Right ventricle myocardium inferior (tissue), 1 donor: ENCODE data around the gene ATG16L1. TPM values are rescaled to one million over a fixed set of nuclear protein-coding genes. Genes with fewer than 3 reads are reported as not detected.

ENCODE experiments used
- ATAC-seq: fragments of 200-7000 bp; cut with Tn5 transposase; one replicate; pipeline ENCODE4 v1.9.1; 2020; ENCODE audit warnings: mild to moderate bottlenecking, moderate library complexity
- DNase-seq: peaks from one replicate; pipeline ENCODE4 v3.0.0; 2021; ENCODE audit errors: missing footprints
- intact Hi-C: fragments of 100-400 bp; cut with DNase I; formaldehyde crosslinking; loops from one replicate; pipeline ENCODE4 v1.11.0; 2022
- total RNA-seq: library from RNA; stranded (reverse); fragmentation: NEBNext Ultra II Directional; extraction: Animal tissue kit (Norgen Biotek cat#: 25700); gene quantifications from one replicate; pipeline ENCODE4 v1.2.1, GENCODE V29; 2021
- donor health status: DM: no; HTN: yes; CAD: no; lungs with severe emphysema.

ATG16L1 gene
- total RNA-seq, 1 donor from 2014 or later = 15.4 TPM

DNA sequence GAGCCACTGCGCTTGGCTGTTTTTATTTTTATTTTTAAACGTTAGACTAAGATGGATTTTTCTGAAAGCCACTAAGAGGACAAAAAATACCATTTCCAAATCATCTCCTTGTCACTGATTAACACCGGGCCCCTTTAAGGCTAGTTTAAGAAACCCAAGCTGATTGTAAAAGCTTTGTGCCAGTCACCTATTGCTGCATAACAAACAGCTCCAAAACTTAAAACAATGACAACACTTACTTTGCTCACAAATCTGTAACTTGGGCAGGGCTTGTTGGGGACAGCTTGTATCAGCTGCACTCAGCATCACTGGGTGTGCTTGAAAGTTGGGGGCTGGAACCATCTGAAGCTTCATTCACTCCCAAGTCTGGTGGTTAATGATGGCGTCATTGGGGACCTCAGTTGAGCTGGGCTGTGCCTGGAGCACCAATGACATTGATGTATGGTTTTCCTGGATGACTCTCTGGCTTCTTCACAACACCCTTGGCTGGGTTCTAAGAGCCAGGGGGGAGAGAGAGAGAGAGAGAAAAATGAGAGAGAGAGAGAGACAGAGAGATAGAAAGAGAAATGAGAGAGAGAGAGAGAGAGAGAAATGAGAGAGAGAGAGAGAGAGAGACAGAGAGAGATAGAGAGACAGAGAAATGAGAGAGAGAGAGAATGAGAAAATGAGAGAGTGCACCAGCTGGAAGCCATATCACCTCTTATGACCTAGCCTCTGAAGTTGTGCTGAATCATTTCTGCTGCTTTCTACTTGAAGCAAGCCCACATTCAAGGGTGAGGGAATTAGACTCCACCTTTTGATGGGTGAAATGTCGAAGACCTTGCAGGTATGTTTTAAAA, 26.0 kb upstream of the ATG16L1 start:
- intact Hi-C loops = no loop called here
- DNase-seq (no peak), ATAC-seq (no peak)

DNA sequence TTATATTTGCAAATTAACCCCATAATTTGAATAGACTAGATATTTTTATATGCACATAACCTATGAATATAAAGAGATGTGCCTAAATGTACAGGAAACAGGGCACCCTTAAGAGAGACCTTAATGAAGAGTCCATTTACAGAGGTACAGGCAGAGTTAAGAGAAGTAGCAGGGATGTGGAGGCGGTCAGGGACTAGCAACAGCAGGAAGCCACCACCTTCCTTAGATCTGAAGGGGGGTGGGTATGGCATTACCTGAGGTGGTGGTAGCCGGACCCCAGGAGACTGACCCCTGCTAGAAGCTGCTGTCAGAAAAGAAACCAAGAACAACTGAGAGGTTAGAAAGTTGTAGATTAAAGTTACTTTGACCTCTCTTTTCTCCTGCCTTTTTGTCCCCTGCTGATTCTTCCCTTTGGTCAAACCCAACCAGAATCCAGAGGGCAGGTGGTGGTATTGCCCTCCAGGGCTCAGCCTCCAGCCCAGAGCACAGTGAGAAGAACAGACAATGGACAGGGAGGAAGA, 24.9 kb upstream of the ATG16L1 start:
- ATAC-seq = no peak
- DNase-seq = no peak
- intact Hi-C loops = no loop called here

DNA sequence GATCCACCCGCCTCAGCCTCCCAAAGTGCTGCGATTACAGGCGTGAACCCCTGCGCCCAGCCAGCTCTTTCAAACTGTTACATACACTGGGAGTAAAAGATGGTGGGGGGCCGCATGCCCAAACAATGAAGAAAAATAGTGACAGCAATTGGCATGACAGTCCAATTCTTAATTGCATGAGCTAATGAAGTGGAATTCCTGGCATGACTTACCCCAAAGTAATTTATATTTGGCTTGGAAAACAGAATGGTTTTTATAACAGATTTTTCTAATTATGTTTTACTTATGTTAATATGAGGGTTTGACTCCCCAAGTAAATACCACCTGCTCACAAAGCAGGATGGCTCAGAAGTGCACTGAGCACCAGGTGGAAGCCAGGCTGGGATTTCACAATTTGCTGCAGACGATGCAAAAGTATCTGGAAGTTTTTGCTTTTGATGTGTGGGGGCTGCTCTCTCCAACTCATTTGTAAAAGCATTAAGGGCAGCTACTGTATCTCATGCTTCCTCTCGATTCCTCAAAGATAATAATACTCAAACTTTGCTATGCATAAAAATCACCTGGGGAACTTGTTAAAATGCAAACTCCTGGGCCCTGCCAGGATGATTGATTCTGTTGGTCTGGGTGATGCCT, 24.0 kb upstream of the ATG16L1 start:
- DNase-seq (no peak), ATAC-seq (no peak)
- intact Hi-C loops = no loop called here

DNA sequence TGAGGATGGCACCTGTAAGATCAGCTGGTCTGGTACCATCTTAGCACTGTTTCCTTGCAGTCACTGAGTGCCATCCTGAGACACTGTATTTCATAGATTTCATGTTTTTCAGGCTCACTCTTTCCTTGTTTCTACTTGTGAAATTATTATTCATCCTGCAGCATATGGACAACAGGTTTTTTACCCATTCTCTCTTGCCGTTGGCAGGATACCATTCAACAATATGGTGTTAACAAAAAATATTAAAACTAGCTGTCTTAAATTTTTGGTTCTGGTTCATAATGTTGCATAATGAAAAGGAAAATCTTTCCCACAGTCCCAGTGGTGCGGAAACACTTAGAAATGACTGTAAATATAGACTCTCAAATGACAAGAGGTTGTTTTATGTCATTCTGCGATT, 23.1 kb upstream of the ATG16L1 start:
- ATAC-seq (no peak), DNase-seq (no peak)
- intact Hi-C loops = no loop called here

DNA sequence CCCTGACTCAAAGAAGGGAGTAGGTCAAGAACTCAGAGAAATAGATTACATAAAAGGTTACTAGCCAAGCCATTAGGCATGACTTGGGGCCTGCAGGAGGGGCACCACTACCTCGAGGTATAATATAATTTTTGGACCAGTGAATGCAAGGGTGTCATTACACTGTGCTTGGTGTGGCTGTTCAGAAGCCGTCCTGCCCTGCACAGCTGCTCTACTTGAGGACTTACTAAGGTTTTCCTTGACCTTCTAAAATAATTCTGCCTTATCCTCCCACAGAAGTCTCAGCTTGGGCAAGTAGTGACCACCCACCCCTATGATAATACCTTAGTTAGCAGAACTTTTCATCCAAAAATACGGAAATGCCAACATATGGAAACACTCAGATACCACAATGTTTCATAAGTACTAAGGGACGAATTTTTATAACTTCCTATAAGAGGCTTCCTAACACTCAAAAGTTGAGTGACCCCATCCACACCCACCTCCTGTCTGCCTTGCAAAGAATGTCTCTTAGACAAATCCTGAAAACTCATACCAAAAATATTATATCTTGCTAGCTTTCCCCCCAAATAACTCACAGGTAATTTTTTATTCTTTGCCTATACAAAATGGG, 17.7 kb upstream of the ATG16L1 start:
- DNase-seq (no peak), ATAC-seq (no peak)
- intact Hi-C loops = no loop called here

DNA sequence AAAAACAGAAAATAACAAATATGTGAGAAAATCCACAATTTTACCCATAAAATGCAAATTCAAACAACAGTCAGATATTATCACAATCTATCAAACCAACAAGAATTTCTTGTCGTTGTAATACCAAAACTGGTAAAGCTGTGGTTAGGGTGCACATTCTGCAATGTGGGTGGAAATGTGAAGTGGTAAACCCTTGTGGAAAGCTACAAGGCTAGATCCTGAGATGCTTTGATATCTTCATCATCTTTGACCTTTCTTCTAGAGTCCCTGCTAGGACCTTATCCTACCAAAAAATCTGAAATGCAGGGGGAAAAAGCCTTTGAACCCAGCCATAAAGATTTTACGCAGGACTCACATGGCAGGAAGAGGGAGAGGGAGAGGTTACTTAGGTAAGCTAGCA, 17.2 kb upstream of the ATG16L1 start:
- ATAC-seq (no peak), DNase-seq (no peak)
- intact Hi-C loops = no loop called here

DNA sequence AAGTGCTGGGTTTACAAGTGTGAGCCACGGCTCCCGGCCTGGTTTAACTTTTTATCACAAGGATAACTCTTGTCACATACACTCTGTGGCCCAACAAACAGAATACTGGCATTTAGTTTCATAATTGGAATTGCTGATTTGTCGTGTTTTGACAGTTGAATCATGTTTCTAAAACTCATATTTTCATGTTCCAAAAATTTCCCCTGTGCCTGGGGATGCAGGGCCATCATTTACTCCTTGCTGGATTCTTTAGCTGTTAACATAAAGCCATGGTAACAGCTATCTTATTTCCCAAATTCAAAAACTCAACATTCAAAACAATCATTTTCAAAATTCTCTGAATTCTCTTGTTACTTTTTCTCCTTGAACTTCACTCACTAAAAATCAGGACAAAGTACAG, 16.5 kb upstream of the ATG16L1 start:
- no peak for ATAC-seq
- intact Hi-C loops = no loop called here
- no peak for DNase-seq

DNA sequence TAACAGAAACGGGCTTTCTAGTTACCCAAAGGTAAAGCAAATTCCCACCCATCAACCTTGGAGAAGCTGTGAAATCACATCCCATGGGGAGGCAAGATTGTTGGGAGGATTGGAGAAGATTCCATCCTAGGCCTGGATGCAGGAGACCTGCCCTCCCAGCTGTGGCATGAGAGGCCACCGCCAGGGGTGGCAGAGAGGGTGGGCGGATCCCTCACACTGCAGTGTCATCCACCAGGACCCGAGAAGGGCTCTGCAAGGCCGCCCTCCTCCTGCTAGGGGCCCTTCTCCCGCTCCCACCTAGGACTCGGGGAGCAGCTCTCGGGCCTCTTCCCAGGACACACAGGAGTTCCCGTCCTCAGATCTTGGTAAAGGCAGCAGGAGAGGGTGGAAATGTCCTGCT, 15.5 kb upstream of the ATG16L1 start:
- ATAC-seq (no peak), DNase-seq (no peak)
- intact Hi-C loops = no loop called here

DNA sequence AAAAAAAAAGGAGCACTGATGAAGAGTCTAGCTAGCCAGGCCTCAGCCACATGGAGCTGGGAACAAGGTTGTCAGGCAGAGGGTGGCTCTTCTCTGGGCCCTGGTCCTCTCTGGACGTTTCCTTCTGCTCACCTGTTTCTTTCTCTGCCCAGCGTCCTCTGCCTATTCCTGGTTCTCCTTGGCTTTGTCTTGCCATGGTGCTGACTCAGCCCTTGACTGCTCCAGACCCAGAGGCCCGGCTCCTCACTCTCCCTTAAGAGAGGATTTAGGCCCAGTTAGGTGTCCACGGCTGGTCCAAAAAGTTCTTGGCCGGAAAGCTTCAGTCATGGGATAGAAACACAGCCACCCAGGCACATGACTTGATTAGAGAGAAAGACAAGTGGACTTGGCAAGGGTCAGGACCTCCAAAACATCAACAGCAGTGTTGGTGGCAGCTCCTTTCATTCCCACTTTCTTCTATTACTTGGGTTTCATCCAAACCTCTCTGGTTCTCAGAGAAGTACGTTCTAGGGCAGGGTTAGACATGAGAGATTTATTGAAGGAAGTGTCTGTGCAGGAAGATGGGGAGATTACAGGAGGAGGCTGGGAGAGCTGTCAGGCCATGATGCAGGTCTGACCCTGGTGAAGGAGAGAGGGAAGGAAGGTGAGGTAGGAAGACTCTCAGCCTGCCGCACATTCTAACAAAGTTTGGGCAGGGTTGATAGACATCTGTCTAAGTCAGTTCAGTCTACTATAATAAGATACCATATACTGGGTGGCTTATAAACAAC, 14.5 kb upstream of the ATG16L1 start:
- intact Hi-C loops = no loop called here
- DNase-seq = no peak
- no peak for ATAC-seq

DNA sequence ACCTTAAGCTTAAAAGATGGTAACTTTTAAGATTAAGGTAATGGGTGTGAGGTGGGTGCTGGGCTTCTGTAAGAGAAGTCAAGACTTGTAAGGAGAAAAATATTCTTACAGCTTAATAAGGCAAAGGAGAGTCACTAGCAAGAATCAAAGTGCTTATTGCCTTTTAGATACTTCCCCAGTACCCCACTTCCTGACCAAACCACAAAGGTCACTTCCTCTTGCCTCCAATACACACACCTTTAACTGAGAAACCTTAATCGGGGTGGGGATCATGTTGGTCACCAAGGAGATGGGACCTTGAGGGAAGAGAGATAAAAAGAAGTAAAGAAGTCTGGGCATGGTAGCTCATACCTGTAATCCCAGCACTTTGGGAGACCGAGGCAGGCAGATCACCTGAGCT, 10.6 kb upstream of the ATG16L1 start:
- DNase-seq (no peak), ATAC-seq (no peak)
- intact Hi-C loops = no loop called here

DNA sequence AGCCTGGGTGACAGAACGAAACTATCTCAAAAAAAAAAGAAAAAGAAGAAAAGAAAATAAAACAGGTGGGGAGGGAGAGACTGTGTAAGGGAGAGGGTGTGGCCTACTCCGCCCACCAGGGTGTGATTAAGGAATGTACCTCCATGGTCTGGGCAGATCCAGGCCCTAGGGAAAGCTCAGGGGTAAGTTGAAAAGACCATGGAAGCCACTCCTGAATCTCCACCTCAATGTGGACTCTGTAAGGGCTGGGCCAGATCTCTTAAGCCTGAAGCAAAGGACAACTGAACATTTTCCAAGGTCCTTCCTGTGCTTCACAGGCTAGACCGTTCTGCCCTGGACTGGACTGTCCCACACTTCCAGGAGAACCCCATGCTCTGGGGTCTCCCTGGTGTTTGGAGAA, 9.7 kb upstream of the ATG16L1 start:
- ATAC-seq (peak; percentile 48), DNase-seq (no peak)
- intact Hi-C loops = no loop called here

DNA sequence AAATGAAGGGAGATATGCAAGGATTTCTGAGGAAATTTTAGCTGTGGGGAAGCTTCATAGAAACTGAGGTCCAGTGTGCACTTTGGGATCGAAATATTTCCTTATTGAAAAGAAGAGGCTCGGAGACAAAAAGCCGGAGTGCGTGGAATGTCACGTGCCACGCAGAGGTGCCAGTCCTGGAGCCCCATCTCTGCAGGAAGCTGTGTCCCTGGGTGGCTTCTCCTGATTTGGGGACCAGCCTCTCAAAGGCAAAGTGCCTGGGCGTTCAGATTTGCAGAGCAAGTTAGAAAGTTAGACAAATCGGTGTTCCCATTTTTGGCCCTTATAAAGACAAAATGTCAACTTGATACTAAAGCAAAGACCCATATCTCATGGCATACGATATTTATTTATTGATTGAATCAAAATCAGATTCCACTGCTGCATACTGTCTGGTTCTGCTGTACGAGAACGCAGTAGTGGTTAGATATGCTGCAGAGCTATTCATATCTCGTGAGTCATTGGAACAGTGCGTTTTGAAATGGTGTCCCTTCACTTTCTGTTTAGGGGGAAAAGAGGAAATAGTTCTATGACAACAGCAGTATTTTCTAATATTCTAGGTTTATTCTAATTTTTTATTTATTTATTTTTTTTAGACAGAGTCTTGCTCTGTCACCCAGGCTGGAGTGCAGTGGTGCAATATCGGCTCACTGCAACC, 9.1 kb upstream of the ATG16L1 start:
- DNase-seq (no peak), ATAC-seq (peak; percentile 77)
- intact Hi-C loops = no loop called here

DNA sequence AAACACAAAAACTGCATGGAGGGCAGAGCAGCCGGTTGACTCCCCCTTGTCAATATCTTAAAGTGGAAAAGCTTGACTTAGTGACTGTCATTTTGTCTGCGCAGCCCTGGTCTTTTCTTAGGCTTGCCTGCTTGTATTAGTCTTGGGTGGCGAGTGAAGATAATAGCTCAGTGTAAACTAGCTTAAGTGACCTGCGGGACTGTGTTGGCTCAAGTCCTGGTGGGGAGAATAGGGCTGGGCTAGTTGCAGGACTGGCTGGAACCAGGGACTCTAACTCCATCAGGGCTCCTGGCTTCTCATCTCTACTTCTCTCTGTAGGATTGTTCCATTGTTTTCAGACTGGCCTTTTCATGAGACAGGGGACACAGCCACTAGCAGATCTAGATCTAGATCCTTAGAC, 8.1 kb upstream of the ATG16L1 start:
- ATAC-seq = no peak
- intact Hi-C loops = no loop called here
- DNase-seq = no peak

DNA sequence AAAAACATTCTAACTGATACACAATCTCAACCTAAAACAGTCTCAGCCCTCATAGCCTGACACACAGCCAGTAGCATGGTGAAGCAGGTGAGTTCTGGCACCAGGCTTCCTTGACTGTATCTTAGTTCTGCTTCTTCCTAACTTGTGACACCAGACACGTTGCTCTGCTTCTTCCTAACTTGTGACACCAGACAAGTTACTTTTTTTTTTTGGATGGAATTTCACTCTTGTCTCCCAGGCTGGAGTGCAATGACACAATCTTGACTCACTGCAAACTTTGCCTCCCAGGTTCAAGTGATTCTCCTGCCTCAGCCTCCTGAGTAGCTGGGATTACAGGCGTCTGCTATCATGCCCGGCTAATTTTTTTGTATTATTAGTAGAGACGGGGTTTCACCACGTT, 6.7 kb upstream of the ATG16L1 start:
- intact Hi-C loops = no loop called here
- no peak for ATAC-seq
- DNase-seq = no peak

DNA sequence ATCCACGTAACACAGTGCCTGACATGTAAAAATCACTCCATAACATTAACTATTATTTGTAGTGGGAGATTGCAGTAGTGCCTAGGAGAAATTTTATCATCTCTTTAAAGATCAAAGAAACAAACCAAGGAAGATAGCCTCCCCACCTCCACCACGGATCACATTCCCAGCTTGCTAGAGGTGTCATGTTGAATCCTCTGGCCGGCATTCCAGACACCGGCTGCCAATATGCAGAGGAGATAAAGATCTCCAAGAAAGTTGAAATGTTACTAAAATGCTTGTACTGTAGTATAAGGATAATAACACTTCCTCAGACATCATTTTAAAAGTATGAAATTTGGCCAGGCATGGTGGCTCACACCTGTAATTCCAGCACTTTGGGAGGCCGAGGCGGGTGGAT, 6.1 kb upstream of the ATG16L1 start:
- no peak for DNase-seq
- no peak for ATAC-seq
- intact Hi-C loops = no loop called here

DNA sequence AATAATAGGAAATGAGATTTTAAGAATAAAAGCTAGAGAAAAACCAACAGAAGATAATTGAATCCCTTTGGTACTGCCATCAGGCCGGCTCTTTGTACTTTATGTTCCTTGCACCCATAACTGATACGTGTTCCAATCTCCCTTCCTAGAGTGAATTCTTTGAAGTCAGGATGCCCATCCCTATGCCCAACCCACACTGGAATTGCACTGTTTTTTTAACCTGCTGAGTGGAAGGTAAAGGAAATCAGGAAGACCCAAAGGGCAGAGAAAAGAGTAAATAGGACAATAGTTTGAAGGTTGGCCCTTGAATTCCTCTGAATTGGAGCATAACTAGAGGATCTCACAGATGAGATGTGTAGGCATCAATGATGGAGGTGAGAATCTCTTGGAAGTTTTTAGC, 4.4 kb upstream of the ATG16L1 start:
- ATAC-seq = no peak
- no peak for DNase-seq
- intact Hi-C loops = no loop called here

DNA sequence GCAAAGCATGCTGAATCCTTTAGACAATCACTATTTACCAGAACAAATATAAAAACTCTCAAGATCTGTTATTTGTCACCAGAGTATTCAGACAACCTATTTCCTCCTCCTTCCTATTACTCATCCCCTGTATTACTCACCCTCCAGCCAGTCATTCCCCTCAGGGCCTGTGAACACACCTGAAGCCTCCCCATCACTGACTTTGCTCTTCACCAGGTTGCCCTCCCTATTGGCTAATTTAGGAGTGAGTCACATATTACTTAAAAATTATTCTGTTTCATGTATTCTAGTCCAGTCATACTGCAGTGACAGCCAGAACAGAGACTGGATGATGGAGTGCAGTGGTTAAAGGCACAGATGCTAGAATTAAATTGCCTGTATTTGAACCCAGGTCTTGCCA, 3.7 kb upstream of the ATG16L1 start:
- intact Hi-C loops = no loop called here
- DNase-seq (no peak), ATAC-seq (no peak)

DNA sequence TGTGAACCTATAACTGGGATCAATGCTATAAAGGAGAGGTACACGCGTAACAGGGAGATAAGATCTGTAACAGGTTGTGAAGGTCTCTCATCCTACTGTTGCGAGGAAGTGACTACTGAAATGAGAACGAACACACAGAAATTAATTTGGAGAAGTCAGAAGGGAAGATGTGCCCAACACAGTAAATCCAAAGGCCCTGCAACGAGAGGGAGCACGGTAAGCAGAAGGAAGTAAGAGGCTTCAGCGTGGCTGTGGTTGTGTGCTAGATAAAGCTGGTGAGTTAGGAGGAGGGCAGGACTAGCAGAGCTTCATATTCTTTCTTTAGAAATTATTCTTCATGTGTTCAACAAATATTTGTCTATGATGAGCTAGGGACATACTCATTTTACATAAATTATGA, 2.5 kb upstream of the ATG16L1 start:
- DNase-seq (no peak), ATAC-seq (no peak)
- intact Hi-C loops = no loop called here

DNA sequence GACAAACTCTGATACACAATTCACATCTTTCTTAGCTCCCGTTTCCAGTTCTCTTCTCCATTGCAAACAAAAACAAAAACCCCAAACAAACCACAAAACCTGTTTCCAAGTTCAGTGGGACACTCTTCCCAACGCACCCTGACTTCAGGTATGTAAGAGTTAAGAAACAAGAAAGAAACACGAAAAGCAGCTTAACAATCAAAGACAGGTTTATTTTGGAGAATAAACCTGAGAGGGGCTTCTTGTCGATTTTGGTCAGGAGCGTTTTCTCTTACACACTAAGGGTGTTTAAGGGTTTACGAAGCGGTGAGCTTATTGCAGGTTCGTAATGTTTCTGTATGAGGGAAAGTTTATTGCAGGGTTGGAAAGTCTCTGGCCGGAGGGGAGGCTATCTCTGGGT, 905 bp upstream of the ATG16L1 start:
- ATAC-seq = no peak
- DNase-seq = no peak
- intact Hi-C loops = loop anchor here (2.0 kb wide), 2 partner anchors 398 to 644 kb away; no protein-coding TSS in a partner anchor
